K562 (cell line): ENCODE data around the gene TMEM205. TPM values are rescaled to one million over a fixed set of nuclear protein-coding genes. Genes with fewer than 3 reads are reported as not detected.

Experiments
- CUX1 ChIP-seq: fragments of 200-800 bp; sonication (Bioruptor generic); IDR thresholded peaks from 2 replicates; pipeline ENCODE4 v1.6.1; 2016; ENCODE audit warnings: missing genetic modification characterization, missing compliant biosample characterization
- HEY1 ChIP-seq: fragments of 250-450 bp; sonication (Bioruptor Pico); IDR thresholded peaks from 2 replicates; pipeline ENCODE4 v1.5.0; 2020; ENCODE audit warnings: mild to moderate bottlenecking, moderate library complexity, borderline replicate concordance
- ILF3 ChIP-seq: fragments of 450-650 bp; IDR thresholded peaks from 2 replicates; pipeline ENCODE4 v1.6.1; 2018; ENCODE audit warnings: antibody characterized with exemption, mild to moderate bottlenecking, moderate library complexity, borderline replicate concordance
- KDM5B ChIP-seq: fragments of 200-600 bp; sonication (generic); IDR thresholded peaks from 2 replicates; pipeline ENCODE4 v1.6.1; 2012; ENCODE audit warnings: low read depth, mild to moderate bottlenecking, moderate library complexity, low read length, control low read depth, inconsistent platforms; ENCODE audit not compliant: insufficient replicate concordance
- NFE2 ChIP-seq: IDR thresholded peaks from 2 replicates; pipeline ENCODE4 v1.6.1; 2014; ENCODE audit warnings: antibody characterized with exemption, low read depth
- NR4A1 ChIP-seq, 2 experiments: fragments of 250-450 bp in 1 of 2; fragments of 450-650 bp in 1 of 2; sonication (Bioruptor Pico) in 1 of 2; IDR thresholded peaks; 2 replicates each; pipeline versions ENCODE4 v1.4.0 to v1.6.1; 2016 to 2020; ENCODE audit warnings: mild to moderate bottlenecking in 2 of 2, missing compliant biosample characterization in 1 of 2, missing genetic modification characterization in 1 of 2, moderate library complexity in 1 of 2
- TARDBP ChIP-seq: fragments of 450-650 bp; IDR thresholded peaks from 2 replicates; pipeline ENCODE4 v1.6.1; 2016
- USF2 ChIP-seq: sonication (generic); formaldehyde crosslinking; IDR thresholded peaks from 2 replicates; pipeline ENCODE4 v1.5.0; 2020; ENCODE audit warnings: missing genetic modification reagents
- ZNF274 ChIP-seq: IDR thresholded peaks from 2 replicates; pipeline ENCODE4 v1.6.1; 2011; ENCODE audit warnings: low read depth, mild to moderate bottlenecking, low read length, moderate library complexity, borderline replicate concordance
- ZNF280A ChIP-seq: fragments of 450-650 bp; IDR thresholded peaks from 2 replicates; pipeline ENCODE4 v1.6.1; 2018; ENCODE audit warnings: mild to moderate bottlenecking, low read depth; ENCODE audit not compliant: partially characterized antibody
- ZNF431 ChIP-seq: sonication (generic); formaldehyde crosslinking; IDR thresholded peaks from 2 replicates; pipeline ENCODE4 v1.8.0; 2022; ENCODE audit warnings: mild to moderate bottlenecking, missing genetic modification reagents
- ZNF609 ChIP-seq: sonication (generic); formaldehyde crosslinking; IDR thresholded peaks from 2 replicates; pipeline ENCODE4 v1.8.1; 2023; ENCODE audit warnings: missing genetic modification reagents, mild to moderate bottlenecking, borderline replicate concordance
- ZSCAN29 ChIP-seq: fragments of 450-650 bp; IDR thresholded peaks from 2 replicates; pipeline ENCODE4 v1.6.1; 2017
- polyA plus RNA-seq, 8 experiments: library from polyadenylated mRNA; depleted of rRNA in 4 of 8; stranded (reverse) in 5 of 8; unstranded in 3 of 8; fragments of >200 nt; fragmentation: Nextera tagmentation in 2 of 8; fragmentation: Illumina TruSeq in 1 of 8; extraction: Ambion mirVana in 2 of 8; extraction: Trizol in 1 of 8; gene quantifications; 2 replicates each; pipeline versions ENCODE4 v1.2.1 to v1.2.3, GENCODE V29; 2011 to 2014; ENCODE audit warnings: inconsistent platforms in 1 of 8, missing spikeins in 1 of 8
- total RNA-seq, 7 experiments: library from RNA; depleted of rRNA in 6 of 7; stranded (reverse); fragments of >200 nt in 6 of 7; fragmentation: Illumina TruSeq in 2 of 7; extraction: Trizol in 2 of 7; gene quantifications; 2 replicates each; pipeline versions ENCODE4 v1.2.1 to v1.2.3, GENCODE V29; 2011 to 2021; ENCODE audit warnings: low replicate concordance in 1 of 7

TMEM205 gene
- total and polyA plus RNA-seq, 9 of the 15 experiments (the other 6 are each of a cell fraction or from before 2014, with no cell fraction given), result 21.3 to 81.5 (median 44.1) TPM

- TF ChIP-seq ZNF609 (CRISPR knock-in tag) (no peak), USF2 (CRISPR knock-in tag) (no peak), HEY1 (CRISPR knock-in tag) (no peak), ZNF431 (CRISPR knock-in tag) (no peak), KDM5B (peak; percentile 78), NR4A1 (CRISPR knock-in tag; IDR thresholded peaks at IDR 0.05) (no peak), NR4A1 (tag; IDR thresholded peaks at IDR 0.05) (no peak), CUX1 (CRISPR knock-in tag) (no peak), TARDBP (no peak), NFE2 (no peak), ILF3 (no peak), ZNF280A (no peak), ZSCAN29 (0 out of 2 replicates have a peak, but pooled peaks have one; percentile 18), ZNF274 (no peak)
These were observed 9.3 kb upstream of the TMEM205 start, which contains the start of gene PLPPR2 (continued) for GRCh38 chr19:11355160-11356073.
